Activated naive CD4-positive, alpha-beta T cell treated with anti-CD3 and anti-CD28 coated beads, Interleukin-2, amount 50 U/mL, for 24 hours (primary cell): Measurements from ENCODE around the gene HMGXB3.

ENCODE experiments used
- H3K27ac Mint-ChIP-seq: one replicate; pipeline ENCODE4 v1.8.0; 2021; ENCODE audit warnings: mild to moderate bottlenecking, mixed read lengths
- H3K27me3 Mint-ChIP-seq: one replicate; pipeline ENCODE4 v1.8.0; 2021; ENCODE audit warnings: mixed read lengths
- H3K36me3 Mint-ChIP-seq: one replicate; pipeline ENCODE4 v1.8.0; 2021; ENCODE audit warnings: mixed read lengths
- H3K4me1 Mint-ChIP-seq: one replicate; pipeline ENCODE4 v1.8.0; 2021; ENCODE audit warnings: mixed read lengths
- H3K4me3 Mint-ChIP-seq: one replicate; pipeline ENCODE4 v1.8.0; 2021; ENCODE audit warnings: mild to moderate bottlenecking, mixed read lengths
- H3K9me3 Mint-ChIP-seq: one replicate; pipeline ENCODE4 v1.8.0; 2021; ENCODE audit warnings: mixed read lengths

HMGXB3 gene

DNA sequence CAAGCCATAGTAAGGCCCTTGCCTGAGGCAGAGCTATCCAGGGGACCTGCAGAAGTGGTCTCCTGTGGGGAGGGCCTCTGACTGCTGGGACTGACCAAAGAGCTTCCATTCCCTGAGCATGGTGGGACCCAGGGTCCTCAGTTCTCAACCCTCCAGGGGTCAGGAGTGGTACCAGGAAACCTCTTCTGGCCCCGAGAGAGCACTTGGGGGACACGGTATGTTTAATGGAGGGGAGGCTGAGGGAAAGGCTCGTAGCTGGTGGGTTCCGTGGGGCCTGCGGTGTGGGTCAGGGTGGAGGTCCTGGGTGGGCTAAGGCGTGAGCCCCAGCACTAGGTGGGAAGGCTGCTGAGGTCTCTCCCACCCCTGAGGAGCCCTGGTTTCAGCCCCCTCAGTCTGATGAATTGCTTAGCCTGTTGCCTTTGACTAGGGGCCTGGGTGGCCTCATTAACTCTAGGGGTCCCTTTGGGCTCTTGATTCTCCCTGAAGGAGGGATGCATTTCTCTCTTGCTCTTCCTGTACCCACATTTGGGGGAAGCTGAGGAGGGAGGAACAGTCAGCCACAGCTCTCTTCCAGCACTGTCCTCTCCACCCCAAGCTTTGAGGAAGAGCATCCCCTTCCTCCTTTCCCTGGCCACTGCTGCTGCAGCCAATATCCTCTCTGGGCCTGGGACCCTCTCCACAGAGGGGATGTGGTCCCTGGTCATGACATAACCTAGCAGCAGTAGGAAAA is 51.9 kb downstream of the HMGXB3 start:
- H3K9me3 Mint-ChIP-seq: no peaks in the 10 kb centered on the region
- no peaks in the 10 kb centered on the region for H3K4me1 Mint-ChIP-seq
- no peak overlapping the region for H3K27ac Mint-ChIP-seq
- H3K4me3 Mint-ChIP-seq: no peak overlapping the region
- H3K36me3 Mint-ChIP-seq: peaks cover 10% of the 10 kb centered on the region
- no peaks in the 10 kb centered on the region for H3K27me3 Mint-ChIP-seq

DNA sequence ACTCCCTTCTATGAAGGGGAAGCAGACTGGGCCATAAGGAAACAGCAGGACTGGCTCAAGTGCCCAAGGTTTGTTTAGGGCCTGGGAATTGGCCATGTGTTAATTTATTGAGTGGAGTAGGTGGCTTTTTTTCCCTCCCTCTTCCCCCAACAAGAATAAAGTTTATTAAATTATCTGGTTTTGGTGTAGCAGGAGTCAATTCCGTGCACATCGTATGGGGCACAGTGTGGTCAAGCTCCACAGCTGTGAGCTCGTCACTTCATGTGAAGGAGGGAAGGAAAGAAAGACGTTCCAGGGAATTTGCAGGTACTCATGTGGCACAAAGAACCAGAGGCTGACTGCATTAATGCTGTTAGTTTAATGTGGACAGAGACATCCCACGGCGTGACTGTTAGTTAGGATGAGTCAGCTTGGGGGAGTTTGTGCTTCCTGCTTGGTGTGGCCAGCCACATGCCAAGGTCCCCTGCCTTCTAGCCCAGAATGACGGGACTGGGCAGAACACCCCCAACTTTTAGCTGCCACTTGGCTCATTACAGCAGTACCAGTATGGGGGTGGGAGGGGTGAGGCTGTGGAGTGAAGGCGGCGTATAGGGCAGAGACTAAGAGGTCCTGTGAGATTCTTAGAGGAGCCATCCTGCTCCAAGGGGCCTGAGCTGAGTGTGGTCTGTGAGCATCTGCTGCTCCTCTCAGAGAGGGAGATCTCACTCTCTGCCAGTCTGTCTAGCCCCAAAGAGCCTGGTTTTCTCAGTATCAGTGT is 52.6 kb downstream of the HMGXB3 start:
- H3K4me1 Mint-ChIP-seq: no peaks in the 10 kb centered on the region
- H3K27me3 Mint-ChIP-seq: no peaks in the 10 kb centered on the region
- no peaks in the 10 kb centered on the region for H3K9me3 Mint-ChIP-seq
- peaks cover 10% of the 10 kb centered on the region for H3K36me3 Mint-ChIP-seq
- H3K27ac Mint-ChIP-seq: peak overlapping the region; percentile 35
- H3K4me3 Mint-ChIP-seq: no peak overlapping the region

DNA sequence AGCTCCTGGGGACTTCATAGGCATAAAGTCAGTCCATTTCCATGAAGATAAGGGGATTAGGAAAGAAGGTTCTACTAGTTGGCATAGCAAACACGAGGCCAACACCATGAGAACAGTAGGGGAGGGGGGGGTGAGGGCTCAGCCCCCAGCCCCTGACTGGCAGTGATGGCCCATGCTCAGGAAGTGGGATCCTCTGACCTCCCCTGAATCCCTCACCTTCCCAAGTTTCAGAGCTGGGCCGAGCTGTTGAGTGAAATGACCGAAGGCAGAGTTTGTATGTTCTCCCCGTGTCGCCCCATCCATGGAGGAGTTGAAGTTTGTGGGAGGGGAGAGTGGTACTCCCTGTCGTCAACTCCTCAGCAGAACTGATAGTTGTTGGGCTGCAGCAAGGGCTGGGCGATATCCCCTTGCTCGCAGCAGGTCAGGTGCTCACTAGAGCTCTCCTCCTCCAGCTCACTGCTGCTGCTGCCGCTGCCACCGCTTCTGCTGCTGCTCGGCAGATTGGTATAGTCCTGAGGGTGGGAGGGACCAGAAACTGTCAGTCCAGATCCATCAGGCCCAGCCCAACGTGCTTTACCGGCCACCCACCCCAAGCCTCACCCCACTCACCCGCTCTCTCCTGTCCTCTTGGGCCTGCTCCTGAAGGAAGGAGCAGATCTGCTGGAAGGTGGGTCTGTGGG is 53.3 kb downstream of the HMGXB3 start:
- H3K9me3 Mint-ChIP-seq: no peaks in the 10 kb centered on the region
- no peak overlapping the region for H3K4me3 Mint-ChIP-seq
- H3K4me1 Mint-ChIP-seq: no peaks in the 10 kb centered on the region
- H3K36me3 Mint-ChIP-seq: peaks cover 9% of the 10 kb centered on the region
- H3K27ac Mint-ChIP-seq: peak overlapping the region; percentile 35
- H3K27me3 Mint-ChIP-seq: no peaks in the 10 kb centered on the region

DNA sequence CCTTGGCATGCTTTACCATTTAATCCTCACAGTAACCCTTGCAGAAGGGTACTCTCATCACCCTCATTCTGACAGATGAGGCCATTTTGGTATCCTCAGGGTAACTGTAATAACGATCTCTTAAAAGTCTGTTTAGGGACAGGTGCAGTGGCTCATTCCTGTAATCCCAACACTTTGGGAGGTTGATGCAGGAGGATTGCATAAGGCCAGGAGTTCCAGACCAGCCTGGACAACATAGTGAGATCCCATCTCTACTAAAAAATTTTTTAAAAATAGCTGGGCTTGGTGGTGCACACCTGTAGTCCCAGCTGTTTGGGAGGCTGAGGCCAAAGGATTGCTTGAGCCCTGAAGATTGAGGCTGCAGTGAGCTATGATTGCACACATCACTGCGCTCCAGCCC is 54.0 kb downstream of the HMGXB3 start:
- Mint-ChIP-seq H3K27me3 (no peaks in the 10 kb centered on the region), H3K9me3 (no peaks in the 10 kb centered on the region), H3K4me3 (no peak overlapping the region), H3K27ac (no peak overlapping the region), H3K4me1 (no peaks in the 10 kb centered on the region), H3K36me3 (peaks cover 9% of the 10 kb centered on the region)

DNA sequence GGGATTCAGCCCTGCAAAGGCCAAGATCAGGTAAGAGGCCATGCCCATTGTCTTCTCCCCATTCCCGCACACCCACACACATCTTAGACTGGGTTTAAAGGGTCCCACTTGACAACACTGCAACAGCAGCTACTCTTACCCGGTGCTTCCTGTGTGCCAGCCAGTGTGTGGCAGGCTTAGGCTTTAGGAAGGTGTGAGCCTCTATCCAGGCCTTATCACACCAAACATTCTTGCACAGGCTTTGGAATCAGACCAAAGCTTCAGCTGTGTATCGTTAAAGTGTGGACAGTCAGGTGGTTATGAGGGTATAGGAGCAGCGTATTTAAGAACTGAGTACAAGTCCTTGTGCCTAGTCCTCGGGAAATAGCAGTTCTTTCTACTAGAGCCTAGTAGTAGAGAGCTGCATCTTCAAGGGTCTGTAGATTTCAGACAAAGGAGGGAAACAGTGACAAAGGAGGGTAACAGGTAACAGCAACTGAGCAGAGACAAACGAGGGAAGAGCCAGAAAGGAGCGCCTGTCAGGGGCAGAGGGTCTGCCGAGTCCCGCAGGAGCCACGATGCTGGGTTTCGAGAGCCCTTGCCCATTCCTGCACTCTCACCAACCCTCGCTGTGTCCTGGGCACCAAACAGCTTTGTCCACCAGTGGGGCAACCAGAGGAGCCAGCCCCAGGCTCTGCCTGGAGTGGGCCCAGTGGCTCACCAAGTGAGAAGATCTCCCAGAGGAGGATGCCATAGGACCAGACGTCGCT is 55.0 kb downstream of the HMGXB3 start:
- no peak overlapping the region for H3K27ac Mint-ChIP-seq

DNA sequence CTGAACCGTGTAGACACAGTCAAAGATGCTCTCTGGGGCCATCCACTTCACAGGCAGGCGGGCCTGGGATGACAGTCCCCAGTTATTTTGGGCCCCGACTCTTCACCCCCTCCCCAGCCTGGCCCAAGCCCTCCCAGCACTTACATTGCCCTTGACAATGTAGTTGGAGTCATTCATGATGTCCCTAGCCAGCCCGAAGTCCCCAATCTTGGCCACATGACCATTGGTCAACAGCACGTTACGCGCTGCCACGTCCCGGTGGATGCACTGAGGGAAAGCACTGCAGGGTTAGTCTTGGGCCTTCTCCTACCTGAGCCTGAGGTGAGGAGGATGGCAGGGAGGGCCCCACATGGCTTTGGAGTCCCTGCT is 55.5 kb downstream of the HMGXB3 start:
- Mint-ChIP-seq H3K9me3 (no peaks in the 10 kb centered on the region), H3K4me1 (no peaks in the 10 kb centered on the region), H3K27me3 (no peaks in the 10 kb centered on the region), H3K4me3 (no peak overlapping the region), H3K27ac (no peak overlapping the region), H3K36me3 (peaks cover 4% of the 10 kb centered on the region)

More for the DNA sequence above, 55.0 kb downstream of the HMGXB3 start:
- Mint-ChIP-seq H3K36me3 (peaks cover 7% of the 10 kb centered on the region), H3K4me1 (no peaks in the 10 kb centered on the region), H3K4me3 (no peak overlapping the region), H3K9me3 (no peaks in the 10 kb centered on the region), H3K27me3 (no peaks in the 10 kb centered on the region)

DNA sequence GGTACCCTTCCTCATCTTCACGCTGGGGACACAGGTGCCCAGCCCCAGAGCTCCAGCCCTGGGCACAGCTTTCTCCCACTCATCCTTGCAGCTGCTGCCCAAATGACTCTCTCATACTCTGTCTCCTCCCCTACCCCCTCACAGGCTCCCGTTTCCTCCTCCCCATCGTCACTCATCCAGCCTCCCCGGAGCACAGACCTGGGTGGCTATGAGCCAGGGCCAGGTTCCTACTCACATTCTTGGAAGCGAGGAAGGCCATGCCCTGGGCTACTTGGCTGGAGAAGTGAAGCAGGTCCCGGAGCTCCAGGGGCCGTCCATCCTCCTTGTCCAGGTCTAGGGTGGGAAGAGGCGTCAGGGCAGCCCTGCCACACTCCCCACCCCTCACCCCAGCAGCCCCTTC is 56.5 kb downstream of the HMGXB3 start:
- H3K4me1 Mint-ChIP-seq: no peaks in the 10 kb centered on the region
- H3K27me3 Mint-ChIP-seq: no peaks in the 10 kb centered on the region
- peak overlapping the region; percentile 21 for H3K27ac Mint-ChIP-seq
- peaks cover 4% of the 10 kb centered on the region for H3K36me3 Mint-ChIP-seq
- no peaks in the 10 kb centered on the region for H3K9me3 Mint-ChIP-seq
- H3K4me3 Mint-ChIP-seq: no peak overlapping the region

DNA sequence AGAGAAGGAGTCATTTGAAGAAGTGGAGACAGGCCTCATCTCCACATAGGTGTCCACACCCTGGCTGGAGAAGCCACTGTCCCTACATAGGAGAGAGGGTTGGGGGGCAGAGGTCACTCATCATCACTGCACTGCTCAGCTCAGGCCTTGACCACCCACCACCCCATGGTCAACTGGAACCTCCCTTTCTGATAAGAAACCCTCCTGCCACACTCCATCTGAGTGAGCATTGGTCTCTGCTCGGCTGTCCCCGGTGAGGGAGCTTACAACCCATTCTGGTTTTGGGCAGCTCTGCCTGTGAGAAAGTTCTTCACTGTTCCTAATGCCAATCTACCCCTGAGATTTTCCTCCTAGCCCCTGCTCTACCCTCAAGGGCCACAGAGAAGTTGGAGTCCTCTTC is 57.0 kb downstream of the HMGXB3 start:
- Mint-ChIP-seq H3K4me1 (no peaks in the 10 kb centered on the region), H3K27me3 (no peaks in the 10 kb centered on the region), H3K9me3 (no peaks in the 10 kb centered on the region), H3K36me3 (peaks cover 4% of the 10 kb centered on the region), H3K27ac (no peak overlapping the region), H3K4me3 (no peak overlapping the region)

DNA sequence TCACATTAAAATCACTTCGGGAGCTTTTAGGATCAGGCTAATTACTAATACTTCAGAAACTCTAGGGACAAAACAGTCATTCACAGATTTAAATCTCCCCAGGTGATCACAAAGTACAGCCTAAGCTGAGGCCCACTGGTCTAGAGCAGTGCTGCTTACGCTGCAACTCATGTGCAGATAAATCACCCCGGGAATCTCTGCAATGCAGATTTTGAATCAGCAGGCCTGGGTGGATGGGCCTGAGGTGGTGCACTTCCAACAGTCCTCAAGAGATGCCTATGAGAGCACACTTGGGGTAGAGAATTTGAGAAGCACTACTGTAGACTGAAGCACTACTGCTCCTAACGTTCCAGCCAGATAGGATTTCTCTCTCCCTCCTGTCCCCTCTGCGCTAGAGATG is 57.5 kb downstream of the HMGXB3 start:
- Mint-ChIP-seq H3K36me3 (peaks cover under 1% of the 10 kb centered on the region), H3K9me3 (no peaks in the 10 kb centered on the region), H3K4me3 (no peak overlapping the region), H3K27ac (no peak overlapping the region), H3K4me1 (no peaks in the 10 kb centered on the region), H3K27me3 (no peaks in the 10 kb centered on the region)

DNA sequence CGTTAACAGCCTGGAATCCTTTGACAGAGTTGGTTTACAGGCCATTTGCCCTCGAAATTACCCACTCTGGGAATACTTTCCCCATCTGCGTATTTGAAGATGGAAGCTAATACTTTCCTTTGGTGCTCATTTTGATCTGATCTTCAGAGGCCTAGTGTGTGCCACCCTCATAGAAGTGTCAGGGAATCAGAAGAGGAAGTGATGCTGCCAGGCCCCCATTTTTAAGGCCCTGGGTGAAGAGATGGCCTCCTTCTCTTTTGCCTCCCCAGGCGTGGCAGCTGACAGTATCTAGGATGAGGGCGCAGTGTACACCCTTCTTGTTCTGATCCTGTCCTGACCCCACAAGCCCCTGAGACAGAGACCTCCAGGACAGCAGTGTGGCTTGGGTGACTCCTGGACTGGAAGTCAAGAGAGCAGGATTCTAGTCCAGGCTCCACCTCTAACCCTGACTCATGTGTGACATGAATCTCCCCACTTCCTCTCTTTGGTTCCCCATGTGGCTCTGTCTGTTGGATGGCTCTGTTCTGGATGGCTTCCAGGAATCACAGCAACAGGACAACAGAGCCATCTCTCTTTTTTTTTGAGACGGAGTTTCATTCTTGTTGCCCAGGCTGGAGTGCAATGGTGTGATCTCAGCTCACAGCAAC is 58.1 kb downstream of the HMGXB3 start:
- H3K27me3 Mint-ChIP-seq: no peaks in the 10 kb centered on the region
- no peak overlapping the region for H3K27ac Mint-ChIP-seq
- H3K36me3 Mint-ChIP-seq: no peaks in the 10 kb centered on the region
- H3K4me1 Mint-ChIP-seq: no peaks in the 10 kb centered on the region
- no peaks in the 10 kb centered on the region for H3K9me3 Mint-ChIP-seq
- H3K4me3 Mint-ChIP-seq: no peak overlapping the region

DNA sequence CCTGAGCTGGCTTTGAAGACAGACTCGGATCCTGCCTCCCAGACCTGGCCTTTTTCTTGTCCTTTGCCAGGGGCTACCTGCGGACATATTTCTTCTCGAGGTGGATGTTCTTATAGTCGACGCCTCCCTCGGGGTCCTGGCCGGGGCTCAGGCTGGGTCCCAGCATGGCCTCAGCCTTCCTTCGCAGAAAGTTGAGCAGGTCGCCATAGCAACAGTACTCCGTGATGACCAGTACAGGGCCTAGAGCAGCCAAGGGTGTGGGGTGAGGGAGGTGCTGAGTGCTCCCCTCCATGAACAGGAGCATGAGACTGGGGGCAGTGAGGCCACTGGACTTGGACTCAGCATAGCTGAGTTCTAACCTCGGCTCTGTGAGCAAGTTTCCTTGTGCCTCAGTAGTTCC is 59.1 kb downstream of the HMGXB3 start:
- H3K9me3 Mint-ChIP-seq: no peaks in the 10 kb centered on the region
- no peak overlapping the region for H3K27ac Mint-ChIP-seq
- H3K4me1 Mint-ChIP-seq: no peaks in the 10 kb centered on the region
- no peaks in the 10 kb centered on the region for H3K27me3 Mint-ChIP-seq
- no peak overlapping the region for H3K4me3 Mint-ChIP-seq
- H3K36me3 Mint-ChIP-seq: no peaks in the 10 kb centered on the region

DNA sequence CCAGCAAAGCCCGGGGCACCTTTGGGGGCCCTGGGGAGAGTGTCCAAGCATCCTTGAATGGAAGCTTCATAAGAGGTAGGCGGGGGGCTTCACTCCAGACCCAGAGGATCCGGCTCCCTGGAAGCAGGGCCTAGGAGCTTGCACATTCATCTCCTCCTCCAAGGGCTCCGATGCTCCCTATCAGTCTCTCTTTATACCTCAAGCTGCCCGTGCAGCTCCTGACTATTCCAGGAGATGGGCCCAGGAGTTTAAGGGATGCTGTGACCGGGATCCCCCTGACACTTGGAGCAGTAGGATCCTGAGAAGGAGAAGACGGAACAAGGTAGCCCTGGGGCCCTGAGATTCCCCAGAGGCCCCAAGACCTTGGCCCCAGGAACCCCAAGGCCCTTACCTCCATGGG is 59.9 kb downstream of the HMGXB3 start:
- H3K9me3 Mint-ChIP-seq: no peaks in the 10 kb centered on the region
- no peak overlapping the region for H3K4me3 Mint-ChIP-seq
- no peak overlapping the region for H3K27ac Mint-ChIP-seq
- H3K4me1 Mint-ChIP-seq: no peaks in the 10 kb centered on the region
- H3K27me3 Mint-ChIP-seq: no peaks in the 10 kb centered on the region
- H3K36me3 Mint-ChIP-seq: no peaks in the 10 kb centered on the region

DNA sequence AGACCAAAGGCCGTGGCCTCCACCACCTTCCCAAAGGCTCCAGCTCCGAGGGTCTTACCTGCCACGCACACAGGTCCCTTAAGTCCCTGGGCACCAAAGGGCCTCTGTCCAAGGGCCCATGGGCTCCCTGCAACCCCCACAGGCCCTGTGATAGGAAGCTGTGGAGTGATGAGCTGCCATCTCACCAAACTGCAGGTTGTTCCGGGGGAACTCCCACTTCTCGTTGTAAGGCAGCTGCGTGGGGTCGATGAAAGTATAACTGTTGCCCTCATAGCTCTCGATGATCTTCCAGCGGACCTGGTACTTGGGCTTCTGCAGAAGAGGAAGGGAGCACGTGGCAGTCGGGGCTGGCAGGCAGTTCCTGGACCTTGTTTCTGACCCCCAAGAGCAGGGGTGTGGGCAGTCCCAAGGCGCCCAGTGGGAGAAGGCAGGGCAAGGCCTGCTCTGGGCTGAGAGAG is 61.0 kb downstream of the HMGXB3 start:
- H3K9me3 Mint-ChIP-seq: no peaks in the 10 kb centered on the region
- no peaks in the 10 kb centered on the region for H3K27me3 Mint-ChIP-seq
- no peak overlapping the region for H3K27ac Mint-ChIP-seq
- H3K36me3 Mint-ChIP-seq: no peaks in the 10 kb centered on the region
- H3K4me1 Mint-ChIP-seq: no peaks in the 10 kb centered on the region
- no peak overlapping the region for H3K4me3 Mint-ChIP-seq

DNA sequence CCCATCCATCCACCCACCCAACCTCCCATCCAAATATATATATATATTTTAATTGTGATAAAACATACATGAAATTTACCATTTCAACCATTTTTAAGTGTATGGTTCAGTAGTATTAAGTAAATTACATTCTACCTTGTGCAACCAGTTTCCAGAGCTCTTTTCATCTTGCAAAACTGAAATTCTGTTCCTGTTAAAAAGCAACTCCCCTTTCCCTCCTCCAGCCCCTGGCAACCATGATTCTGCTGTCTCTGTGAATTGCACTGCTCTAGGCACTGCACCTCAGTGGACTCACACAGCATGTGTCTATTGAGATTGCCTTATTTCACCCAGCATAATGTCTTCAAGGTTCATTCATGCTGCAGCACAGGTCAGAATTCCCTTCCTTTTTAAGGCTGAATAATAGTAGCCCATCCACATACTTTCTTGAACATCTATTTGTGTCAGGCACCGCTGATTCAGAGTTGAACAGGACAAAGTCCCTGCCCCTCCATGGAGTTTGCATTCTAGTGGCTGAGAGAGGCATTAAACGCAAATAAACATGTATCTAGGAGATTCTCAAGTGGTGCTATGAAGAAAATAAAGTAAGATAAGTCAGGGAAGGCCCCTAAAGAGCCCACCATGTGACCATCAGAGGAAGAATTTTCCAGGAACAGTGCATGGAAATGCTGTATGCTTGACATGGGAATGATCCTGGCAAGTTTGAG is 61.8 kb downstream of the HMGXB3 start:
- Mint-ChIP-seq H3K27ac (no peak overlapping the region), H3K9me3 (no peaks in the 10 kb centered on the region), H3K4me3 (no peak overlapping the region), H3K4me1 (no peaks in the 10 kb centered on the region), H3K36me3 (no peaks in the 10 kb centered on the region), H3K27me3 (no peaks in the 10 kb centered on the region)

DNA sequence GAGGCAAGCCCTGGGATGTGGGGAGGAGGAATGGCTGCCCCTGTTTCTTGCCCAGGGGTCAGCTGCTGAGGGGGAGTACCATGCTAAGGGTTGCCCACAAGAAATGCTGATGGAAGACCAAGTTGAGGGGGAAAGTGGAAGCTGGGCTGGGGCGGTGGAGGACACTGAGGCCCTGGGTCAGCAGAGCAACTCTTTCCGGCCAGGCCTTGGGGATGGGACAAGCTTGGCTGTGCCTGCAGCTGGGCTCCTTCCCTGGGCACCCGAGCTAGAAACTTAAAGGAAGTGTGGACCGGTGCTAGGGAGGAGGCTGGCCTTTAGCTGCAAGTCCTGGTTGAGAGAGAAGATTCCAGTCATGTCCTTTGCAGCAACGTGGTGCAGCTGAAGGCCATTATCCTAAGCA is 63.1 kb downstream of the HMGXB3 start:
- Mint-ChIP-seq H3K4me3 (no peak overlapping the region), H3K4me1 (no peaks in the 10 kb centered on the region), H3K36me3 (no peaks in the 10 kb centered on the region), H3K9me3 (no peaks in the 10 kb centered on the region), H3K27ac (no peak overlapping the region), H3K27me3 (no peaks in the 10 kb centered on the region)
